ENCODE data around the gene BDH1. TPM values are rescaled to one million over a fixed set of nuclear protein-coding genes. Genes with fewer than 3 reads are reported as not detected.

BDH1 gene
- polyA plus RNA-seq, 1 donor (not counting 4 experiments of a cell fraction or from before 2014, with no cell fraction given) = 30.2 TPM

GRCh38 chr3:197577366-197578074, 21.8 kb upstream of the BDH1 start:
- H3K27ac ChIP-seq (ENCODE audit: control insufficient read depth, insufficient read depth, low read length) = no peak overlapping the region
- no peaks in the 10 kb centered on the region for H3K79me2 ChIP-seq (ENCODE audit: control insufficient read depth, insufficient read depth, low read length)
- no peaks in the 10 kb centered on the region for H3K27me3 ChIP-seq (ENCODE audit: control insufficient read depth, extremely low read depth, insufficient read depth, low read length)
- H3K4me3 ChIP-seq (ENCODE audit: control insufficient read depth in 2 of 3, extremely low read depth in 1 of 3, insufficient read depth in 2 of 3, low read depth in 1 of 3, low read length in 3 of 3) = no peak overlapping the region
- no peaks in the 10 kb centered on the region for H3K9me1 ChIP-seq (ENCODE audit: control insufficient read depth, extremely low read depth, insufficient read depth, low read length)
- no peaks in the 10 kb centered on the region for H3K9me3 ChIP-seq (ENCODE audit: control insufficient read depth, low read depth, low read length)
- dilution Hi-C loops (cut with MboI; ENCODE audit: extremely low pct_ligation_motif_present, low sequenced_read_pairs) = no loop called here
- TF ChIP-seq CTCF (optimal IDR thresholded peaks at IDR 0.05 in 1 of 3, IDR thresholded peaks at IDR 0.05 in 1 of 3, conservative IDR thresholded peaks at IDR 0.05 in 1 of 3; ENCODE audit: extremely low read depth in 1 of 3, insufficient read depth in 2 of 3, low read length in 3 of 3) (no peak), EZH2 (IDR thresholded peaks at IDR 0.05; ENCODE audit: low read length) (no peak)
- no peak overlapping the region for H2AFZ ChIP-seq (ENCODE audit: control insufficient read depth, low read length)
- H3K4me2 ChIP-seq (ENCODE audit: control insufficient read depth, extremely low read depth, insufficient read depth, low read depth, low read length) = no peak overlapping the region
- peaks cover 10% of the 10 kb centered on the region for H3K4me1 ChIP-seq (ENCODE audit: control insufficient read depth, extremely low read depth, insufficient read depth, low read length)
- H3K9ac ChIP-seq (ENCODE audit: control insufficient read depth, extremely low read depth, insufficient read depth, low read length) = no peak overlapping the region
- no peaks in the 10 kb centered on the region for H4K20me1 ChIP-seq (ENCODE audit: control insufficient read depth, extremely low read depth, insufficient read depth, low read length)
- no peaks in the 10 kb centered on the region for H3K36me3 ChIP-seq (ENCODE audit: control insufficient read depth in 2 of 2, extremely low read depth in 1 of 2, insufficient read depth in 2 of 2, low read length in 2 of 2)
- DNase-seq (ENCODE audit: low read depth, low spot score) (no peak), FAIRE-seq (no peak)

GRCh38 chr3:197576838-197577237, 21.1 kb upstream of the BDH1 start:
- Histone ChIP-seq H3K36me3 (ENCODE audit: control insufficient read depth in 2 of 2, extremely low read depth in 1 of 2, insufficient read depth in 2 of 2, low read length in 2 of 2) (no peaks in the 10 kb centered on the region), H3K9me3 (ENCODE audit: control insufficient read depth, low read depth, low read length) (no peaks in the 10 kb centered on the region), H3K79me2 (ENCODE audit: control insufficient read depth, insufficient read depth, low read length) (no peaks in the 10 kb centered on the region), H3K9ac (ENCODE audit: control insufficient read depth, extremely low read depth, insufficient read depth, low read length) (no peak overlapping the region), H3K27ac (ENCODE audit: control insufficient read depth, insufficient read depth, low read length) (no peak overlapping the region), H3K4me1 (ENCODE audit: control insufficient read depth, extremely low read depth, insufficient read depth, low read length) (peaks cover 10% of the 10 kb centered on the region), H2AFZ (ENCODE audit: control insufficient read depth, low read length) (no peak overlapping the region), H3K4me3 (ENCODE audit: control insufficient read depth in 2 of 3, extremely low read depth in 1 of 3, insufficient read depth in 2 of 3, low read depth in 1 of 3, low read length in 3 of 3) (no peak overlapping the region), H3K27me3 (ENCODE audit: control insufficient read depth, extremely low read depth, insufficient read depth, low read length) (no peaks in the 10 kb centered on the region), H3K4me2 (ENCODE audit: control insufficient read depth, extremely low read depth, insufficient read depth, low read depth, low read length) (no peak overlapping the region), H4K20me1 (ENCODE audit: control insufficient read depth, extremely low read depth, insufficient read depth, low read length) (no peaks in the 10 kb centered on the region), H3K9me1 (ENCODE audit: control insufficient read depth, extremely low read depth, insufficient read depth, low read length) (no peaks in the 10 kb centered on the region)
- TF ChIP-seq CTCF (optimal IDR thresholded peaks at IDR 0.05 in 1 of 3, IDR thresholded peaks at IDR 0.05 in 1 of 3, conservative IDR thresholded peaks at IDR 0.05 in 1 of 3; ENCODE audit: extremely low read depth in 1 of 3, insufficient read depth in 2 of 3, low read length in 3 of 3) = no peak
- TF ChIP-seq EZH2 (IDR thresholded peaks at IDR 0.05; ENCODE audit: low read length) = no peak
- no peak for DNase-seq (ENCODE audit: low read depth, low spot score)
- no peak for FAIRE-seq
- dilution Hi-C loops (cut with MboI; ENCODE audit: extremely low pct_ligation_motif_present, low sequenced_read_pairs) = no loop called here
